Left ventricle myocardium inferior (tissue), 1 donor: ENCODE measurements around the gene HMSD. TPM values are rescaled to one million over a fixed set of nuclear protein-coding genes. Genes with fewer than 3 reads are reported as not detected.

Experiments used
- DNase-seq: peaks from one replicate; pipeline ENCODE4 v3.0.0-alpha.2; 2020
- H3K27ac ChIP-seq: fragments of 200-600 bp; replicated peaks from 2 replicates; pipeline ENCODE4 v1.8.0; 2021
- H3K27me3 ChIP-seq: fragments of 200-600 bp; 2 replicates; pipeline ENCODE4 v1.8.0; 2021; ENCODE audit warnings: low read depth
- H3K36me3 ChIP-seq: fragments of 200-600 bp; 2 replicates; pipeline ENCODE4 v1.8.0; 2021
- H3K4me1 ChIP-seq: fragments of 200-600 bp; 2 replicates; pipeline ENCODE4 v1.8.0; 2021
- H3K4me3 ChIP-seq: fragments of 200-600 bp; 2 replicates; pipeline ENCODE4 v1.8.0; 2021; ENCODE audit warnings: mild to moderate bottlenecking, moderate library complexity
- H3K9me3 ChIP-seq: fragments of 200-600 bp; replicated peaks from 2 replicates; pipeline ENCODE4 v1.8.0; 2021
- intact Hi-C: fragments of 100-400 bp; cut with micrococcal nuclease; formaldehyde crosslinking; loops from one replicate; pipeline ENCODE4 v1.11.0; 2022
- total RNA-seq: library from RNA; stranded (reverse); fragmentation: NEBNext Ultra II Directional; extraction: Animal tissue kit (Norgen Biotek cat#: 25700); gene quantifications from one replicate; pipeline ENCODE4 v1.2.1, GENCODE V29; 2021
- TF ChIP-seq, protein P1 (sequence below): fragments of 200-600 bp; IDR thresholded peaks from 2 replicates; pipeline ENCODE4 v1.8.0; 2021; ENCODE audit warnings: antibody characterized with exemption, mild to moderate bottlenecking, borderline replicate concordance
- donor health status: DM: no; HTN: yes; CAD: no; lungs with severe emphysema.

The HMSD gene
- total RNA-seq, 1 donor from 2014 or later: not detected

DNA sequence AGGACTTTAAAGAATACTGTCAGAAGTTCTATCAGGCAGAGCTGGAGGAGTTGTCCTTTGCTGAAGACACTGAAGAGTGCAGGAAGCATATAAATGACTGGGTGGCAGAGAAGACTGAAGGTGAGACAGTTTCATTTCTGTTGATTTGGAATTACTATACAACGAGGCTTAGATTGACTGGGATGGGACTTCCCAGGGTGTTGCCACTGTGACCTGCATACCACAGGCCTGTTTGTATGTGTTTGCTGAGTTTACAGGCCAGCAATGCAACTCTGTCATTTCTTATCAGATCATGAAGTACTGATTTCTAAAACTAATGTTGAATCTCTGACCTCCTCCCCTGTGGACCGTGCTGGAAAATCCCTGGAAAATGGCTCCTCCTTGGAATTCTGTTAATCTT is 32.6 kb downstream of the HMSD start:
- no peaks in the 10 kb centered on the region for H3K9me3 ChIP-seq
- DNase-seq: no peak
- H3K4me1 ChIP-seq: peaks cover 8% of the 10 kb centered on the region
- no peak overlapping the region for H3K27ac ChIP-seq
- intact Hi-C loops: no loop called here
- TF ChIP-seq, protein P1, sequence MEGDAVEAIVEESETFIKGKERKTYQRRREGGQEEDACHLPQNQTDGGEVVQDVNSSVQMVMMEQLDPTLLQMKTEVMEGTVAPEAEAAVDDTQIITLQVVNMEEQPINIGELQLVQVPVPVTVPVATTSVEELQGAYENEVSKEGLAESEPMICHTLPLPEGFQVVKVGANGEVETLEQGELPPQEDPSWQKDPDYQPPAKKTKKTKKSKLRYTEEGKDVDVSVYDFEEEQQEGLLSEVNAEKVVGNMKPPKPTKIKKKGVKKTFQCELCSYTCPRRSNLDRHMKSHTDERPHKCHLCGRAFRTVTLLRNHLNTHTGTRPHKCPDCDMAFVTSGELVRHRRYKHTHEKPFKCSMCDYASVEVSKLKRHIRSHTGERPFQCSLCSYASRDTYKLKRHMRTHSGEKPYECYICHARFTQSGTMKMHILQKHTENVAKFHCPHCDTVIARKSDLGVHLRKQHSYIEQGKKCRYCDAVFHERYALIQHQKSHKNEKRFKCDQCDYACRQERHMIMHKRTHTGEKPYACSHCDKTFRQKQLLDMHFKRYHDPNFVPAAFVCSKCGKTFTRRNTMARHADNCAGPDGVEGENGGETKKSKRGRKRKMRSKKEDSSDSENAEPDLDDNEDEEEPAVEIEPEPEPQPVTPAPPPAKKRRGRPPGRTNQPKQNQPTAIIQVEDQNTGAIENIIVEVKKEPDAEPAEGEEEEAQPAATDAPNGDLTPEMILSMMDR: no peak
- peaks cover 15% of the 10 kb centered on the region for H3K36me3 ChIP-seq
- H3K27me3 ChIP-seq: no peaks in the 10 kb centered on the region
- no peak overlapping the region for H3K4me3 ChIP-seq

DNA sequence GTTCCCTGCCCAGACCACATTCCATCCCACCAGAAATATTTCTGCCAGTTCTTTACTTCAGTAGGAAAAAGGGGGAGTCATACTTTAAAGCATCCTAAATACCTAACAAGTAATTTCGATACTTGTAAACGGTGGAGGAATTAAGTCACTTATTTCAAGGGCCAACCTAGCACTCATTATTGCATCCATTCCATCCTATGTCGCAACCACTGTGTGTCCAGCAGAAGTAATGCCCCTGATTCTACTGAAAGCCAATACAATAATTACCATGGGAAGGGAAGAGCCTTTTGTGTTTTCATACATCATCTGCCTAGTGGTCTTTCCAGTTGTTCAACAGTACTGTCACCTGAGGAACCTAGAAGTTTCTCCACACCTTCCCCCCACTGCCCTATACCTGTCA is 33.3 kb downstream of the HMSD start:
- peaks cover 15% of the 10 kb centered on the region for H3K36me3 ChIP-seq
- TF ChIP-seq, protein P1: no peak
- H3K9me3 ChIP-seq: no peaks in the 10 kb centered on the region
- H3K4me3 ChIP-seq: no peak overlapping the region
- intact Hi-C loops: no loop called here
- DNase-seq: no peak
- no peak overlapping the region for H3K27ac ChIP-seq
- H3K27me3 ChIP-seq: no peaks in the 10 kb centered on the region
- peaks cover 8% of the 10 kb centered on the region for H3K4me1 ChIP-seq

DNA sequence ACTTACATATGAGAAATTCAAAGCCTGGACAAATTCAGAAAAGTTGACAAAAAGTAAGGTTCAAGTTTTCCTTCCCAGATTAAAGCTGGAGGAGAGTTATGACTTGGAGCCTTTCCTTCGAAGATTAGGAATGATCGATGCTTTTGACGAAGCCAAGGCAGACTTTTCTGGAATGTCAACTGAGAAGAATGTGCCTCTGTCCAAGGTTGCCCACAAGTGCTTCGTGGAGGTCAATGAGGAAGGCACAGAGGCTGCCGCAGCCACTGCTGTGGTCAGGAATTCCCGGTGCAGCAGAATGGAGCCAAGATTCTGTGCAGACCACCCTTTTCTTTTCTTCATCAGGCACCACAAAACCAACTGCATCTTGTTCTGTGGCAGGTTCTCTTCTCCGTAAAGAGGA is 37.8 kb downstream of the HMSD start:
- DNase-seq: no peak
- no peaks in the 10 kb centered on the region for H3K9me3 ChIP-seq

DNA sequence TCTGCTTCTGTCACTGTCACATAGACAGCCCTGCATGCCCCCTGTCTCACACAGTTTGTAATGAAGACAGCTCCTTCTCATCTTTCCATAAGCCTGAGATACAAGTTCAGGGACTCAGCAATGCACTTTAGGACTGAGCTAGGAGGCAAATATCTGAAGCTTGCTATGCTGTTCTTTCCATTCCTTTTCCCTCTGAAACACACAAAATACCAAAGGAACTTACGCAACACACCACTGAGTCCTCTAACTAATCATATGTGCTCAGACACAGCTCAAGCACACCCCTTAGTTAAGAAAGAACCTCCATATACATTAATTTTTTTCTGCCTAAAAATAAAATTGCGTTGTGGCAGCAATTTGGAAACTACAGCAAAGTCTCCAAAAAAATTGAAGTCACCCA is 38.6 kb downstream of the HMSD start:
- TF ChIP-seq, protein P1: no peak
- Histone ChIP-seq H3K27me3 (no peaks in the 10 kb centered on the region), H3K27ac (no peak overlapping the region), H3K4me1 (no peaks in the 10 kb centered on the region), H3K4me3 (no peak overlapping the region), H3K36me3 (peaks cover 6% of the 10 kb centered on the region), H3K9me3 (no peaks in the 10 kb centered on the region)
- DNase-seq: no peak
- intact Hi-C loops: no loop called here

More for the DNA sequence above, 37.8 kb downstream of the HMSD start:
- intact Hi-C loops: no loop called here
- no peak overlapping the region for H3K27ac ChIP-seq
- H3K4me1 ChIP-seq: no peaks in the 10 kb centered on the region
- TF ChIP-seq, protein P1: no peak
- no peaks in the 10 kb centered on the region for H3K27me3 ChIP-seq
- H3K36me3 ChIP-seq: peaks cover 11% of the 10 kb centered on the region
- H3K4me3 ChIP-seq: no peak overlapping the region

DNA sequence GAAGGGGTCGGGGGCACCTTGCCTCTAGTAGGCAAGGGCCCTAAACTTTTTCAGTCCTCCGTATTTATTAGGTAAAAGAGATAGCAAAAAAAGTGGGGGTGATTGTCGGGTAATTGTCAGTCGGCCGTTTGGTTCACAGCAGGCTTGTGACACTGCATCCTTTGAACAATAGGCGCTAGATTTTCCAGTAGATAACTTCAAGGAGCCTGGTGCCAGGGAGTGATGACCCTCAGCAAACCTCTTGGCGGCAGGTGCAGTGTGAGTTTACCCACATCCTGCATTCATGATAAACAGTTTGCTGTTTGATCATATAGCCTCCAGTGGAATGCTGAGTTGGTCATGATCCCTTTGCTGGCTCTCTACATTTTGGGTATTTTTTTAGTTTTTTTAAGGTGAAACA is 43.6 kb downstream of the HMSD start:
- no peak for DNase-seq
- Histone ChIP-seq H3K4me1 (no peaks in the 10 kb centered on the region), H3K9me3 (peaks cover 18% of the 10 kb centered on the region), H3K36me3 (no peaks in the 10 kb centered on the region), H3K4me3 (no peak overlapping the region), H3K27ac (no peak overlapping the region), H3K27me3 (no peaks in the 10 kb centered on the region)
- intact Hi-C loops: no loop called here
- TF ChIP-seq, protein P1: no peak
